ENCODE data around the gene PPP2R5B.
"Not testable (repeated sequence)": the region's sequence is repeated elsewhere in the genome, so short reads cannot be mapped to it uniquely, and the experiment has no call there.

PPP2R5B gene

GRCh38 chr11:64933213-64933934 lies 8.9 kb downstream of the PPP2R5B start:
- DNase-seq = no peak

- DNase-seq = no peak
Observed at GRCh38 chr11:64933935-64934681, 9.6 kb downstream of the PPP2R5B start.

- no peak for DNase-seq
Observed at GRCh38 chr11:64934682-64935358, 10.3 kb downstream of the PPP2R5B start.

GRCh38 chr11:64935359-64936081 lies 11.0 kb downstream of the PPP2R5B start, which contains the start of gene GPHA2:
Gene GPHA2, minus strand, starts transcription at chr11:64935893. Its CDS starts 433 bp downstream, at chr11:64935460.
- no peak for DNase-seq

GRCh38 chr11:64936539-64936938 lies 12.1 kb downstream of the PPP2R5B start:
- no peak for DNase-seq

- no peak for DNase-seq
Observed at GRCh38 chr11:64947208-64947814, 22.8 kb downstream of the PPP2R5B start.

GRCh38 chr11:64951529-64951928 lies 27.0 kb downstream of the PPP2R5B start:
- DNase-seq = no peak

GRCh38 chr11:64954201-64954600 lies 29.7 kb downstream of the PPP2R5B start:
- no peak for DNase-seq

GRCh38 chr11:64959498-64959897 lies 35.0 kb downstream of the PPP2R5B start:
- DNase-seq = no peak

- no peak for DNase-seq
Observed at GRCh38 chr11:64960719-64961118, 36.2 kb downstream of the PPP2R5B start.

- no peak for DNase-seq
Observed at GRCh38 chr11:64963072-64963631, 38.7 kb downstream of the PPP2R5B start.

- DNase-seq = no peak
Observed at GRCh38 chr11:64967375-64967774, 42.9 kb downstream of the PPP2R5B start.

GRCh38 chr11:64969209-64969608 lies 44.7 kb downstream of the PPP2R5B start:
- no peak for DNase-seq

GRCh38 chr11:64970731-64971151 lies 46.3 kb downstream of the PPP2R5B start:
- peak; percentile 17 for DNase-seq

- peak; percentile 91 for DNase-seq
Observed at GRCh38 chr11:64971421-64972233, 47.1 kb downstream of the PPP2R5B start, which contains the start of gene MAJIN. Gene MAJIN, minus strand, starts transcription at chr11:64972108. Its CDS starts 12,703 bp downstream, at chr11:64959405.

GRCh38 chr11:64974124-64974523 lies 49.6 kb downstream of the PPP2R5B start:
- DNase-seq = no peak

GRCh38 chr11:64976651-64977050 lies 52.2 kb downstream of the PPP2R5B start:
- no peak for DNase-seq

- not testable (repeated sequence) for DNase-seq
Observed at GRCh38 chr11:64983339-64983738, 58.9 kb downstream of the PPP2R5B start.
